Measurements from ENCODE around the gene ASXL3. TPM values are rescaled to one million over a fixed set of nuclear protein-coding genes. Genes with fewer than 3 reads are reported as not detected.

The ASXL3 gene
- total RNA-seq, 2 donors from 2014 or later: 4.5 to 4.7 TPM

DNA sequence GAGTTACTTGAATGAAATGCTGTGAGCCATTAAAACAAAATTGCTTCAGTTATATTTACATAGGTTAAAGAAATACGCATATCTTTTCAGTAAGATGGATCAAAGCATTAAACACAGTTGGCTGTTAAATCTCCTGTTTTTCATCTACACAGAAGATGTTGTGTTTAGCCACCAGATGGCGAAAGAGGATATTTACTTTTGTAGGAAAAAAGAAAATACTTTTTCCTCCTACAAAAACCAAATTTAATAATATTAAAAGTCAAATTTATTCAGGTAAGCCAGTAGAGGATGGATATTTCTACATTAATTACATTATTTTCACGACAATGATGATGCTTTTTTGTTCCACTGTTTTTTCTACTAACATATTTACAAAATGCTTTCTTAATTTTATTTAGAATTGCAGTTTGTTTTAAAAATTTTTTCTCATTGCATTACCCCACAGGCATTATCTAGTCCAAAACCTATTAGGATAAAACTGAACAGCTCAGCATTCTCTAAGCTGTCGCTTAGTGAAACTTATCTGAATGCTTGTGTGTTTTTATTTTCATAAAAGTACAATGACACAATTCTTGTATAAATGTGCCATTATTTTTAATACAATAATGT lies 173.7 kb downstream of the ASXL3 start:
- intact Hi-C loops (cut with DNase I): loop anchor here in 1 of 2 donors (10.0 kb wide), 1 partner anchor 307 kb away; the partner anchor contains the start of gene CCDC178
- no peak for DNase-seq

DNA sequence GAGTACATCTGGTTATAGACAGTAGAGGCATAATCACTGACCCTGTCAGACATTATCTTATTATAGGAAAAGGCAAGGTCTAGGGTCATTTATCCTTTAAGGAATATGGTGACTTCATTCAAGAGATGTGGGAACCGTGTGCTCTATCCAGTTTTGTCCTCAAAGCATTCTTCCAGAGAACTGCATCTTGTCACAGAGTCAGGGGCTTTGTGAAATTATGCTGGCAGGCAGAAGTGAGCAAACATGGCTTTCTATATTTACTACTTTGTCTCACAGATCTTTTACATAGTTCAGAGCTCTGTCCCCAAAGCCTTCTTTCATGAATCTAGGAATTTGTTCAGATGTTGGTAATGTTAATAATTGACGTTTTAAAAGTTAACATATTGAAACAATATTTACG lies 177.4 kb downstream of the ASXL3 start:
- intact Hi-C loops (cut with DNase I): loop anchor here in 1 of 2 donors (10.0 kb wide), 1 partner anchor 311 kb away; the partner anchor contains the start of gene CCDC178
- DNase-seq: no peak
- no peak for ATAC-seq

More for the DNA sequence above, 173.7 kb downstream of the ASXL3 start:
- ATAC-seq: no peak

DNA sequence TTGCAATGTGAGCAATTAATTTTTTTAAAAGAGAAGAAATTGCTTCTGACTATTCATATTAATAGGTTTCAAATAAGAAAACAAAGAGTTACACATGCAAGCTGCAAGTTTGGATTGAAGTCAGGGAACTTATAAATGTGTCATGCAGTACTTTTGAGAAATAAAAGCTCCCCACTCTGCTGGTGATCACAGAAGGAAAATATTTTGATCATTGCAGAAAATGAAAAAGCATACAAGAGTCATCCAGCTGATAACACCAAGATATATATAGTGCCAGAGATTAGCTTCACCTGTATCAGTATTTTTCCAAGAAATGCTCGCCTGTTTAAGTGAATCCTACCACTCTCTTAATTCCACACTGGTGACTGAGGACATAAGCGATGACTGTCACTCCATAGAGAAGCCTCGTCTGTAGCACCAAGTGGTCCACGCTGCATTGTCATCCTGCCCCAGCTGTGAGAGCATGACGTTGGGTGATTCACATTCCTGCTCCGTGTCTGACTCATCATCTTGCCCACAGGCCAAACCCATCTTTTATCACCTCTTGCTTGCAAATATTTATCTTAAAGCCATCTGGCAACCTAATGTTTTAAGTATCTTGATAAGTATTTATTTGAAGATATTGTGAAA lies 178.0 kb downstream of the ASXL3 start:
- intact Hi-C loops (cut with DNase I): loop anchor here in 1 of 2 donors (10.0 kb wide), 1 partner anchor 311 kb away; the partner anchor contains the start of gene CCDC178
- ATAC-seq (peak in 1 of 2 donors; percentile 99), DNase-seq (peak; percentile 45)

- ATAC-seq (no peak), DNase-seq (no peak)
- intact Hi-C loops (cut with DNase I): loop anchor here in 1 of 2 donors (10.0 kb wide), 1 partner anchor 312 kb away; the partner anchor contains the start of gene CCDC178
Measured at GRCh38 chr18:33757037-33757436, 179.0 kb downstream of the ASXL3 start.

DNA sequence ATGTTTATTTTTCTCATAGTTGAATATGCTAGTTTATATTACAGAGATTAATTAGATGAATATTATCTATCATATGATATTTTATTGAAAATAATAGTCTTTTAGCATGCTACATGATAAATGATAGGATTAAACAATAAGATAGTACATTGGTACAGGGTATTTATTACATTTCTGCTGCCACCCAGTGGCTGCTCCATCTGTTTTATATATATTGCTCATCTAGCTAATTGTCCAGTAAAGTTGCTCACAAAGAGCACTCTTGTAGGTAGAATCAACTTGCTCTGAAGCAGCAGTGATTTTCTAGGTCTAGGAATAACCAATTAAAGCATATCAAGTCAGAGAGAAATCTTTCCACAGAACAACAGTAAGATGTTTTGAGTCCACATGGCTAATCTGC lies 183.3 kb downstream of the ASXL3 start:
- ATAC-seq (peak; percentile 50 to 59), DNase-seq (no peak)
- intact Hi-C loops (cut with DNase I): loop anchor here in 1 of 2 donors (5.0 kb wide), 1 partner anchor 529 kb away; no protein-coding TSS in a partner anchor

DNA sequence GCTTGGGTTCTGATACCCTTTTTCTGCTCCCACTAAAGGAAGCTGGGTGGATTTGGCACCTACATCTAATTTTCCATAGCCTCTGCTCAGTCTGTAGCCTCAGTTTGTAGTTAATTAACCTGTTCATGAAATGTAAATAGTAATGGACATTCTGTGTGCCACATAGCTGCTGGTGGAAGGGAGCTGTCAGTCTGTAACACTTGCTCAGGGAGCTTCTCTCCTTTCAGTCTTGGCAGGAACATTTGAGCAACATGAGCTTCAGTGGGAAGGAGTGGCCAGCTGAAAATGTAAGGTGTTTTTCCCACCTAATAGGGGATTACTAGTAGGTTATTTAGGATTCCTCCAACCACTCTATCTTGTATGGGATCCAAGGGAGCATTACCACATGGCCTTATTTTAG lies 203.4 kb downstream of the ASXL3 start:
- intact Hi-C loops (cut with DNase I): no loop called here
- no peak for DNase-seq
- ATAC-seq: no peak

Other genes with a start within 250 kb of the ASXL3 start
- 1 to 10 TPM in 1 of 2 donors, under 1 TPM in 1; 0.89 to 1.4 TPM for gene CCDC178, start 137.5 kb upstream of the ASXL3 start, total RNA-seq